GM19328 (cell line): Measurements from ENCODE around the gene MIEF2.
"Not testable (repeated sequence)": the region's sequence is repeated elsewhere in the genome, so short reads cannot be mapped to it uniquely, and the experiment has no call there.

Experiments used
- ATAC-seq: cut with Tn5 transposase; IDR thresholded peaks from one replicate; pipeline ENCODE4 v1.9.1; 2021; ENCODE audit warnings: mild to moderate bottlenecking, moderate library complexity; ENCODE audit not compliant: unreplicated experiment

MIEF2 gene

DNA sequence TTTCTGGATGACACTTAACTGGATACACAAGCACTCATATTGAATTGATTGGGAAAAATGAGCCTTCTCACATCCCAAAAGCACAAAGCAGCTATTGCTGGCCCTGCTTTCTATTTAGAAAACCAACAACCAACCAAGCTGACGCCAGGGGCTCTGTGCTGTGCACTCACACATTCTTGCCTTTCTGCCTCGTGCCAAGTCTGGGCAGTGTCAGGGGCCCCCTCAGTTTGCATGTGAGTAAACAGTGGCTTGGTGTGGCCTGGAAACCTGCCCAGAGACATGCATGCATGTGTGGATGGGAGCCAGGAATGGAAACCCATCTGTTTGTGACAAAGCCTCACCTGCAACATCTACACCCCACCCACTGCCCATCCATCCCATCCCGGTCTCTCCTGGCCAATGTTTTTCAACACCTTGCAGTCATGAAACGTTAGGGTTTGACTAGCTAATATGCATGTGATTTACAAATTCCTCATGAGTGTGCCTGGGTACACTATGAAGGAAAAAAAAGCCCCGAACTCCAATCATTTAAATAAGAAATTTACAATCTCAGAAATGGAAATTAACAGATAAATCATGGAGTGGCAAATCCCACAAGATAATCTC, 20.4 kb downstream of the MIEF2 start:
- ATAC-seq = no peak

GRCh38 chr17:18281788-18282187, 21.3 kb downstream of the MIEF2 start:
- ATAC-seq = no peak

DNA sequence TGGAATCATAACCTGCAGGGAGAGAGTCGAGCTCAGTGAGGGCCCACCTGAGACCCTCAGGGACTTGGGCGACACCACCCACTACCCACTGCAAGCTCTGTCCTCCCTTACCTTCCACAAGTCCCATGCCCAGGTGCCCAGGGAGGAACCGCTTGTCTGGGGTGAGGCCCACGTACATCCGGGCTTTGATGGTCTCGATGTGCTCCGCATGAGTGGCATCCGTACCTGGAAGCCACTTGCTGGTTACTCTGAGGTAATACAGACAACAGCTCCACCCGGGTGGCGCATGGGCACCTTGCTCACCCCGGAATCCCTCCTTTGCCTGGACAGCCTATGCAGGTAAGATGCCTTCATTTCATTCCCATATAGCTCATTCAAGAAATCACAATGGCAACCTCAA, 24.8 kb downstream of the MIEF2 start:
- ATAC-seq = no peak

- ATAC-seq = no peak
These were observed 31.5 kb downstream of the MIEF2 start for GRCh38 chr17:18291718-18292540.

DNA sequence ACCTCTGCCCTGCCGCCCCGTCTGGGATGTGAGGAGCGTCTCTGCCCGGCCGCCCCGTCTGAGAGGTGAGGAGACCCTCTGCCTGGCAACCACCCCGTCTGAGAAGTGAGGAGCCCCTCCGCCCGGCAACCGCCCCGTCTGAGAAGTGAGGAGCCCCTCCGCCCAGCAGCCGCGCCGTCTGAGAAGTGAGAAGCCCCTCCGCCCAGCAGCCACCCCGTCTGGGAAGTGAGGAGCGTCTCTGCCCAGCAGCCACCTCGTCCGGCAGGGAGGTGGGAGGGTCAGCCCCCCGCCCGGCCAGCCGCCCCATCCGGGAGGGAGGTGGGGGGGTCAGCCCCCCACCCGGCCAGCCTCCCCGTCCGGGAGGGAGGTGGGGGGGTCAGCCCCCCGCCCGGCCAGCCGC, 37.6 kb downstream of the MIEF2 start:
- ATAC-seq = not testable (repeated sequence)

DNA sequence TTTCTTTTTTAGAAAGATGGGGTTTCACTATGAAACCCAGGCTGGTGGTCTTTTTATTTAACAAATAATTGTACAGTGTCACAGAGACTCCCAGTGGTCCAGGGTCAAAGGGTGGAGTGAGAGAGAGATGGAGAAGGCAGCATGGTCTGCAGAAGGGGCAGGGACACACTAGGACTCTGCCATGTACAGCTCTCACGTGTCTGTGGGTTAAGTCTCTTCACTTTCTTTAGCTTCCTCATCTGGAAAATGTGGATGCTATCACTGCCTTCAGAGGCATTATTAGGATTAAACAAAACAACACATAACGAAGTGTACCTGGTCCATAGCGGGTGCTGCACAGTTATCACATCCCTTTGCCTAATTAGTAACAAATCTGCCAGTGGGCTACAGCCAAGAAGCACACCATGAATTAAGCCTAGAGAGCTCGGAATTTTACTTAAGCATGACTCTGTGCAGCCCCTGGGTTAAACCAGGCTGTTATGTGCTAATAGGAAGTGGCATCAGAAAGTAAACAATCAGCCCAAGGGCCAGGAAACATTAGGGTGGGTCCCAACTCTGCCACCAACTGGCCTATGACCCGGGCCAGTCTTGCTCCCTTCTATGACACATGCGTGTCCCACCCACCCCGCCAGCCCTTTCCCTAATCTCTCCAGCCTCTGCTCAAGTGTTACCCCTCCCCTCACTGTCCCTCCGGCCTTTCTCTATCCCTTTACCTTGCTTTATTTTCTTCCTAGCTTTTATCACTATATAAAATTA, 40.4 kb downstream of the MIEF2 start:
- ATAC-seq = no peak

- not testable (repeated sequence) for ATAC-seq
These were observed 42.7 kb downstream of the MIEF2 start for GRCh38 chr17:18303206-18303605.

GRCh38 chr17:18309202-18309601, 48.7 kb downstream of the MIEF2 start:
- ATAC-seq = no peak

GRCh38 chr17:18314059-18314730, 53.7 kb downstream of the MIEF2 start:
- peak; percentile 20 for ATAC-seq

DNA sequence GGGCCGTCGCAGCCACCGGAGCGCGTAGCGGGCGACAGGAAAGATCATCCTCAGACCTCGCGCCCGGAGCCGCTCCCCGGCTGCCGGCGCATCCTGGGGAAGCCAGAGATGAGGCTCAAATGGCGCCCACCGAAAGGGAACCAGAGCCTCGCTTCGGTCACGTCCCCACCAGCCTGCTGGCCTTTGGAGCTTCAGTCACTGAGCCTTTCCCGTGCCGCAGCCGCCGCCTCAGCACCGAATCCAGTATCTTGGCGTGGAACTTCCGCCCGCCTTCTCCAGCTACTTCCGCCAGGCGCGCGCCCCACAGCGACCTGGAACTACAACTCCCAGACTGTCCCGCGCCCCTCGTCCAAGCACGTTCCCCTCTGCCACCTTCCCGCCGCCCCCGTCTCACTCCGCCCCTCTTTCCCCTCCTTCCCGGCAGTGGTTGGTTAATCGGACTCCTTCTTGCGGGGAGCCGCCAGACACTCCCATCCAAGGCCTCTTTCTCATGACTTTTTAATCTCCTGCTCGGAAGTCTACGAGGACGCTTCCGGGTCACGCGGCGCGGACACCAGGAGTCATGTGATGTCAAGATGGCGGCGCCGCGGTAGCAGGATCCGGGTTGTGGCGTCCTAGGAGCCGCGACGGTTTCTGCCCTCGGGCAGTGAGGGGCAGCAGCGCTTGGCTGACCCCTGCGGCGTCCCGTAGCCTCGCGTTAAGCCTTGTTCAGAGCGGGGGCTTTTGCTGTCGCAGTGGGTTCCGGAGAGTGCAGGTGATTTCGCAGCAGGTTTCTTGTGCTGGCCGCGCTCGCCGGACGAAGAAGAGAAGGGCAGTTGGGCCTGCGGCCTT, 54.5 kb downstream of the MIEF2 start, which contains the start of the genes SMCR8 and TOP3A:
Gene SMCR8, plus strand, starts transcription at position 563 of the 831 bp plus-strand sequence. CDS start 497 bp downstream, outside the sequence.
Gene TOP3A, minus strand, starts transcription at position 264 of the 831 bp plus-strand sequence. Its CDS starts 216 bp downstream, at position 48.
- peak; percentile 82 for ATAC-seq

DNA sequence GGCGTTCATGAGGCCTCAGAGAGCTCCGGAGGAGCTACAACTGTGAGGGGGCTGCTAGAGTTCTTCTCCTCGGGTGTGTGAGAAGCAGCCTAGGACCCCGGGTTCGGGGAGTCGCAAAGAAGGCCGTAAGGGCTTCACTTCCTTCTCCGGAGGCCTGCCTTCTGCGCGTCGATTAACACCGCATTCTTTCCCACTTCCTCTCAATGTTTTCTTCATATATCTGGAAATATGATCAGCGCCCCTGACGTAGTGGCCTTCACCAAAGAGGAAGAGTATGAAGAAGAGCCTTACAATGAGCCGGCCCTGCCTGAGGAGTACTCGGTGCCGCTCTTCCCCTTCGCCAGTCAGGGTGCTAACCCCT, 55.1 kb downstream of the MIEF2 start:
- ATAC-seq = peak; percentile 3

GRCh38 chr17:18315961-18316360, 55.5 kb downstream of the MIEF2 start:
- ATAC-seq = no peak
